Rectal smooth muscle tissue (tissue), 1 donor: Measurements from ENCODE around the gene TMEM60.

ENCODE experiments used
- H3K27ac ChIP-seq: one replicate; pipeline ENCODE4 v1.7.0; 2013; ENCODE audit warnings: low read depth, low read length, inconsistent platforms
- H3K27me3 ChIP-seq: one replicate; pipeline ENCODE4 v1.7.0; 2013; ENCODE audit warnings: low read length; ENCODE audit not compliant: control insufficient read depth, insufficient read depth
- H3K36me3 ChIP-seq: one replicate; pipeline ENCODE4 v1.7.0; 2013; ENCODE audit warnings: low read length; ENCODE audit not compliant: control insufficient read depth, insufficient read depth
- H3K4me1 ChIP-seq: one replicate; pipeline ENCODE4 v1.7.0; 2013; ENCODE audit warnings: low read length; ENCODE audit not compliant: control insufficient read depth, insufficient read depth
- H3K4me3 ChIP-seq: one replicate; pipeline ENCODE4 v1.7.0; 2013; ENCODE audit warnings: low read length
- H3K9ac ChIP-seq: one replicate; pipeline ENCODE4 v1.7.0; 2013; ENCODE audit warnings: low read length

Gene TMEM60

GRCh38 chr7:77802557-77803405, 4.5 kb upstream of the TMEM60 start:
- peaks cover 3% of the 10 kb centered on the region for H3K4me1 ChIP-seq
- H3K27ac ChIP-seq: no peak overlapping the region
- H3K27me3 ChIP-seq: no peaks in the 10 kb centered on the region
- H3K4me3 ChIP-seq: no peak overlapping the region
- H3K9ac ChIP-seq: no peak overlapping the region
- no peaks in the 10 kb centered on the region for H3K36me3 ChIP-seq

GRCh38 chr7:77800730-77801129, 2.5 kb upstream of the TMEM60 start:
- H3K9ac ChIP-seq: no peak overlapping the region
- H3K27ac ChIP-seq: no peak overlapping the region
- no peaks in the 10 kb centered on the region for H3K36me3 ChIP-seq
- no peaks in the 10 kb centered on the region for H3K27me3 ChIP-seq
- no peak overlapping the region for H3K4me3 ChIP-seq
- peaks cover 15% of the 10 kb centered on the region for H3K4me1 ChIP-seq

DNA sequence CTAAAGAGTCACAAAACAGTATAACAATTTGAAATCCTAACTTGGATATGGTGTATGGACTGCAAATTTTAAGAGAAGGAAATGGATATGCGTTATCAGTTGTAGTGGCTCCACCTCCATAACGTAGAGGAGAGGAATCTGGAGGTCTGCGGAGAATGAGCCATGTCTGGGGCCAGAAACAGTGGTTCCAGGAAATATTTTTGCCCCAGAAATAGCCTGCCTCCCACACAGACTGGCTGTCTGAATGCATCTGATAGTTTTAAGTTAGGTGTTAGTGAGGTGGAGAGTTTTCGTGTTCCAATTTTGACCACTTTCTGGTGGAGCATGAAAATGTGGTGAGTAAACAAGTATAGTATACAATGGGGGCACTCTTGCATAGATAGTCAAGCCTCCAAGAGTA, 1.9 kb upstream of the TMEM60 start:
- Histone ChIP-seq H3K27ac (no peak overlapping the region), H3K36me3 (no peaks in the 10 kb centered on the region), H3K9ac (no peak overlapping the region), H3K4me1 (peaks cover 15% of the 10 kb centered on the region), H3K27me3 (no peaks in the 10 kb centered on the region), H3K4me3 (peak overlapping the region; percentile 1)

DNA sequence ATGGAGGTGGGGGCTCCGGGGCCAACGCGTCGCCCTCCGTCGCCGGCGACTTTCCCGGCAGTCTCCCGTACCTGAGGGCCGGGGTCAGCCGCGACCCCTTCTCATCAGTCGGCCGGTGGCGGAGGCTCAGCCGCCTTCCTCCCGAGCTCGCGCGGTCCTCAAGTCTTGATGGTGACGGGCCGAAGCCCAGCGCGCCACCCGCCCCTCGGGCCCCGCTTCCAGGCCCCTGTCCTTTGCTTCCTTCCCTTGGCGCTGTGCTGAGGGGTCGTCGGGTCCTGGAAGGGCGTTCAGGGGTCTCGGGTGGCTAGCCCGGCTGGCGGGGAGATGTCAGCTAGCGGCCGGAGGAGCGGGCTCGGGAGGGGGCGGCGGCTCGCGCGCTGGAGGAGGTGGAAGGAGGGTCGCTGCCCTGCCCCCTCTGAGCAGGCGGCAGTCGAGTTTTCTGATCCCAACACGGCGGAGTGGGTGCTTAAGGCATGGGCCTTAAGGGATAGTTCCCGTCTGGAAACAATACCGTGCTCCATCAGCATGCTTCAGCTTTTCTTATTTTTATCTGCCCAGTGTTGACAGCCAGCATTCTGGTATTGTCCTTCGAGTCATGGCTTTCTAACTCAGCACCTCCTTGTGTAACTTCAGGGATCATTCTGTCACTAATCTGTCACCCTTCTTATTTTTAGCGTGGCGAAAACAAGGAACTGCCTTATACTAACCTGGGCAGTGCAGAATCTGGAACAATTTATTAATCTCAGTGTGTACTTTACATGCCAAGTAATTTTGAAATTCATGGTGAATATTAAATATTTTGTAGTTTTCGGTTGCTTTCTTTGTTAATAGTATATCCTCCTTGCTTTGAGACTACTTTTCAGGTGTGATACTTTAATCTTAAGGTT, 1.1 kb upstream of the TMEM60 start:
- Histone ChIP-seq H3K9ac (peak overlapping the region; percentile 42), H3K4me1 (peaks cover 15% of the 10 kb centered on the region), H3K27me3 (no peaks in the 10 kb centered on the region), H3K4me3 (peak overlapping the region; percentile 92), H3K36me3 (no peaks in the 10 kb centered on the region), H3K27ac (peak overlapping the region; percentile 87)

DNA sequence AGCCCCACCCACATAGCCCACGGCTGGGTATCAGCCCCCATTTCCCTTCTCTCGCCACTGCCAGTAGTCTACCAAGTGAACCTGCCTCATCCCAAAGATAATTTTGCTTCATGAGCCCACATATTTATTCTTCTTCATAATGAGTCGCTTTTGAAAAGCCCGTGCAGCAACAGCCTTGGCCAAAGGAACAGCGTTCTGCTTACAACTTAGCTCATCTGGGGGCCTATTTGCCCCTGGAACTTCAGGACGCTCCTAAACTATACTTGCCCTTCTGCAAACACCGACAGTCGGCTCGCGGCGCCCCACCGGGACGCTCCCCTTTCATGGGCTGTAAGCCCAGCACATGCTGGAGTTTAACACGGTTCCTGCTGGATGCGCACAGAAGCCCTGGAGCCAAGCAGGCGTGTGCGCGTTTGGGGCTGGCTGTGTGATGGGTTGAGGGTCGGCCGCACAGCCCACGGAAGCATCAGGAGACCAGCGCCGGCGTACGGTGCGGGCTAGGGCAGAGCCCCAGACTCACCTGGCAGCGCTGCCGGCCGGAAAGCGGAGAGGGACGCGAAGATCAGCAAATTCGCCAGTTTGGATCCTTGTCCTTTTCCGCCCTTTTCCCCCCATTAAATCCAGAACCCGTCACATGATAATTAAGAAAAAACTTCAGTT, 370 bp downstream of the TMEM60 start:
- H3K27me3 ChIP-seq: no peaks in the 10 kb centered on the region
- peak overlapping the region; percentile 89 for H3K27ac ChIP-seq
- H3K4me1 ChIP-seq: peaks cover 15% of the 10 kb centered on the region
- H3K4me3 ChIP-seq: peak overlapping the region; percentile 92
- H3K9ac ChIP-seq: peak overlapping the region; percentile 89
- no peaks in the 10 kb centered on the region for H3K36me3 ChIP-seq

DNA sequence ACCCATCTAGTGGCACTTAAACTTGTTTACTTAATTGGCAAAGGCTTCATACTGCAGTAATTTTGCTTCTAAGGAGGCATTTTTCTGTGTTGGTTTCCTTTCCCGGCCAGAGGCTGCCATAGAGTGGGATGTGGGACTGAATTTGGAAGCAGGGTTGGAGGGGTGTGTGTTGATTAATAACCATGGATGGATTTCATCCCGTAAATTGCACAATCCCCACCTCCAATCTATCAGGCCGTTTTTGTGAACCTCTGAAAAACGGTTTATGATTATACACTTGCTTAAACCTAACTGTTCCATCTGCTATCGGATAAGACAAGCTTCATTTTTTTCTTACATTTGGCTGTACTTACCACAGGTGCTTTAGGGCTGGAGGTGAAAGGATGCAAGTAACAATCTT, 1.3 kb downstream of the TMEM60 start:
- H3K27ac ChIP-seq: no peak overlapping the region
- peaks cover 15% of the 10 kb centered on the region for H3K4me1 ChIP-seq

GRCh38 chr7:77796109-77796508, 2.1 kb downstream of the TMEM60 start:
- Histone ChIP-seq H3K36me3 (no peaks in the 10 kb centered on the region), H3K9ac (no peak overlapping the region), H3K27me3 (no peaks in the 10 kb centered on the region), H3K4me3 (no peak overlapping the region), H3K4me1 (peaks cover 15% of the 10 kb centered on the region), H3K27ac (no peak overlapping the region)

More for the DNA sequence above, 1.3 kb downstream of the TMEM60 start:
- peak overlapping the region; percentile 92 for H3K4me3 ChIP-seq
- no peaks in the 10 kb centered on the region for H3K36me3 ChIP-seq
- H3K27me3 ChIP-seq: no peaks in the 10 kb centered on the region
- H3K9ac ChIP-seq: no peak overlapping the region

DNA sequence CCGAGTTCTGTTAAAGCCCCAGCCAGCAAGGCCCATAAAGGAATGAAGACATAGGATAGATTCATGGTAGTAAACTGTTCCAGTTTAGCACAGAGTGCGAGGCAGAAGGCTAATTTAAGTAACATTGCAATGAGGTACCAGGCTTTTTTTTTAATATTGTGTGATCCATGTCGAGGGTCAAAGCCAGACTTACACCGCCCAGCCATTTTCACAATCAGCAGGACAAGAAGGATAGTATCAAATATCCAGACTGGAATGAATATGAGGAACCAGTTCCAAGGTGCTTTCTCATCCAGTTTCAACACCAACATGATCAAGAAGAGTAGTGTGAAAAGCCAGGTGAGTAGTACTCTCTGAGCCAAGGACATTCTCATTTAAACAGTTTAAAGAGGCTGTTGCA, 4.2 kb downstream of the TMEM60 start:
- no peaks in the 10 kb centered on the region for H3K27me3 ChIP-seq
- H3K4me3 ChIP-seq: no peak overlapping the region
- peaks cover 12% of the 10 kb centered on the region for H3K4me1 ChIP-seq
- H3K27ac ChIP-seq: no peak overlapping the region
- no peaks in the 10 kb centered on the region for H3K36me3 ChIP-seq
- H3K9ac ChIP-seq: no peak overlapping the region

DNA sequence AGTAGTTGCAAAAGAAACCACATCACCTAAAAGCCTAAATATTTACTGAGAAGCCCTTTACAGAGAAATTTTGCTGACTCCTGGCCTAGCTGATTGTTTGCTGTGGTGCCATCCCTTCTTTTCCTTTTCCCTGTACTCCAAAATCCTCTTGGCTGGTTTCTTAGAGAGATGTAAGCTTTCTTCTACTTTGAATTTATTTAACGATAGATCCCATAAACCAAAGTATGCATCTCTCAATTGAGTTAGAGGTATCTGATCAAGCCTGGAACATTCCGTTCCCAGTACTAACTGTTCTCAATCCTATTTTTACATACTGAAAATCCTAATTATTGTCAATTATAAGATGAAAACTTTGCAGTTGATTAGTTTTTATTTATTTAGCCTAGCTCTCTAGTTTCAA, 6.3 kb downstream of the TMEM60 start:
- Histone ChIP-seq H3K4me3 (no peak overlapping the region), H3K27ac (no peak overlapping the region), H3K27me3 (no peaks in the 10 kb centered on the region), H3K36me3 (no peaks in the 10 kb centered on the region), H3K9ac (no peak overlapping the region), H3K4me1 (peaks cover 7% of the 10 kb centered on the region)

DNA sequence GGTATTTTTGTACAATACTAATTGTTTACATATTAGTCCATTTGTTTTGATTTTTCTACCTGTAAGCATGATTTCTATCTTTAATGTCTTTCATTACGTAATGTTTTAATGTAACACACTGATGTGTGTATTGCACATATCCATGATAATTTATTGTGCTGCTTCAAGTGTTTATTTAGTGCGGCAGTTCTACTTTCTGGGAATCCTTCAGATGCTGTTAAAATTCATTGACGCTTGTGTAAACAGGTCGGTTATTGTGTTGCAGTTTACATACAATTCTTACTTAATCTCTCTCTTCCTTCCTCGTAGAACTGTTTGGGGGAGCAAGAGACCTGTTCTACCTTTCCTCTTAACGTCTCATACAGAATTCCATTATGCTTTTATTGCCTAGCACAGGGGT, 6.9 kb downstream of the TMEM60 start:
- Histone ChIP-seq H3K27me3 (no peaks in the 10 kb centered on the region), H3K27ac (no peak overlapping the region), H3K36me3 (no peaks in the 10 kb centered on the region), H3K4me1 (peaks cover 1% of the 10 kb centered on the region), H3K9ac (no peak overlapping the region), H3K4me3 (no peak overlapping the region)

GRCh38 chr7:77788327-77788902, 9.8 kb downstream of the TMEM60 start:
- Histone ChIP-seq H3K4me3 (no peak overlapping the region), H3K9ac (no peak overlapping the region), H3K4me1 (no peaks in the 10 kb centered on the region), H3K27me3 (no peaks in the 10 kb centered on the region), H3K36me3 (peaks cover 2% of the 10 kb centered on the region), H3K27ac (no peak overlapping the region)

DNA sequence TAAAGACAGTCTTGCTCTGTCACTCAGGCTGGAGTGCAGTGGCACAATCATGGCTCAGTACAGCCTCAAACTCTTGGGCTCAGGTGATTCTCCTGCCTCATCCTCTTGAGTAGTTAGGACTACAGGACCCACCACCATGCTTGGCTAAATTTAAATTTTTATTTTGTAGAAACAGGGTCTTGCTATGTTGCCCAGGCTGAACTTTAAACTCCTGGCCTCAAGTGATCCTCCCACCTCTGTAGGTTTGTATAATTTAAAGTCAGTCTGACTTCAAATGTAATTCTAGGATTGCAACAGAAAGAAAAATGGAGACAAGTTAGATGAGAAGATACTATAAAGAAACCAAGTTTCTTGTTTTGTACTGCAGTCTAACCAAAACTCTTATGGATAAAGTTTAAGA, 11.5 kb downstream of the TMEM60 start:
- Histone ChIP-seq H3K36me3 (peaks cover 2% of the 10 kb centered on the region), H3K27ac (no peak overlapping the region), H3K4me3 (no peak overlapping the region), H3K4me1 (no peaks in the 10 kb centered on the region), H3K27me3 (no peaks in the 10 kb centered on the region), H3K9ac (no peak overlapping the region)
